GM20000 (cell line): ENCODE measurements around the gene MMADHC.

Experiments
- DNase-seq: peaks from one replicate; pipeline ENCODE4 v3.0.0; 2012; ENCODE audit warnings: low spot score
- TF ChIP-seq, protein P1 (sequence below): IDR thresholded peaks from 2 replicates; pipeline ENCODE4 v1.5.1; 2012; ENCODE audit warnings: mild to moderate bottlenecking, control low read depth; ENCODE audit errors: extremely low read depth, missing control alignments

Gene MMADHC

DNA sequence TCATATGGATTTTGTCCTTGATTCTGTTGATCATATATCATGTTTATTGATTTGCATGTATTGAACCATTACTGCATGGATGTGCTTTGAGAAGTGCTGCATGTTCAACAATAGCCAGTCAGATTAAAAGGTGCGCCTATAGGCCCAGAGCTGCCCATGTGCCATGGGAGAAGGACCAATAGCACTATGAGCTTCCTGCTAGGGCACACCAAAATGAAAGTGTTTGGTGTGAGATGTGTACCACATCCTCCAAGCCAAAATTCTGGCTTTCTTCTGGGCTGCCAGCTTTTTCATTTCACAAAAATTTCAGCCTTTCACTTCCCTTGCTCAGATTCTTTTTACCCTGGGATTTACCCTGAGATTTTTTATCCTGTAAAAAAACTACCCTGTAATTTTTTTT, 34.8 kb upstream of the MMADHC start:
- TF ChIP-seq, protein P1, sequence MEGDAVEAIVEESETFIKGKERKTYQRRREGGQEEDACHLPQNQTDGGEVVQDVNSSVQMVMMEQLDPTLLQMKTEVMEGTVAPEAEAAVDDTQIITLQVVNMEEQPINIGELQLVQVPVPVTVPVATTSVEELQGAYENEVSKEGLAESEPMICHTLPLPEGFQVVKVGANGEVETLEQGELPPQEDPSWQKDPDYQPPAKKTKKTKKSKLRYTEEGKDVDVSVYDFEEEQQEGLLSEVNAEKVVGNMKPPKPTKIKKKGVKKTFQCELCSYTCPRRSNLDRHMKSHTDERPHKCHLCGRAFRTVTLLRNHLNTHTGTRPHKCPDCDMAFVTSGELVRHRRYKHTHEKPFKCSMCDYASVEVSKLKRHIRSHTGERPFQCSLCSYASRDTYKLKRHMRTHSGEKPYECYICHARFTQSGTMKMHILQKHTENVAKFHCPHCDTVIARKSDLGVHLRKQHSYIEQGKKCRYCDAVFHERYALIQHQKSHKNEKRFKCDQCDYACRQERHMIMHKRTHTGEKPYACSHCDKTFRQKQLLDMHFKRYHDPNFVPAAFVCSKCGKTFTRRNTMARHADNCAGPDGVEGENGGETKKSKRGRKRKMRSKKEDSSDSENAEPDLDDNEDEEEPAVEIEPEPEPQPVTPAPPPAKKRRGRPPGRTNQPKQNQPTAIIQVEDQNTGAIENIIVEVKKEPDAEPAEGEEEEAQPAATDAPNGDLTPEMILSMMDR: no peak
- no peak for DNase-seq

DNA sequence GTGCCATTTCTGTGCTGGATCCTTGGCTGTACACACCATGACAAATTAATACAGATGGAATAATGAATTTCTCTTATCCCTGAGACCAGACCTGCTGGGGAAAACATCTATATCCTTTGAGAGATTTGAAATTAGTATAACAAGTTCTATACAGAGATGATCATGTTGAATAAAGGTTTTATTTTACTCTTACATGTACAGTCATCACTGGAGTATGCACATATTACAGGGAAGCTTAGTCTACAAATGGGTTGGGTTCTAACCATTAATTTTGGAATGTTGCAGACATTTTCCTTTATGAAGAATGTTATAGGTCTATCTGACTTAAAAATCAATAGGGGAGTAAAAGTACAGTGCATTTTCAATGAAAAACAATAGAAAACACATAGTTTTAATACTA, 29.9 kb upstream of the MMADHC start:
- TF ChIP-seq, protein P1: no peak
- DNase-seq: no peak

DNA sequence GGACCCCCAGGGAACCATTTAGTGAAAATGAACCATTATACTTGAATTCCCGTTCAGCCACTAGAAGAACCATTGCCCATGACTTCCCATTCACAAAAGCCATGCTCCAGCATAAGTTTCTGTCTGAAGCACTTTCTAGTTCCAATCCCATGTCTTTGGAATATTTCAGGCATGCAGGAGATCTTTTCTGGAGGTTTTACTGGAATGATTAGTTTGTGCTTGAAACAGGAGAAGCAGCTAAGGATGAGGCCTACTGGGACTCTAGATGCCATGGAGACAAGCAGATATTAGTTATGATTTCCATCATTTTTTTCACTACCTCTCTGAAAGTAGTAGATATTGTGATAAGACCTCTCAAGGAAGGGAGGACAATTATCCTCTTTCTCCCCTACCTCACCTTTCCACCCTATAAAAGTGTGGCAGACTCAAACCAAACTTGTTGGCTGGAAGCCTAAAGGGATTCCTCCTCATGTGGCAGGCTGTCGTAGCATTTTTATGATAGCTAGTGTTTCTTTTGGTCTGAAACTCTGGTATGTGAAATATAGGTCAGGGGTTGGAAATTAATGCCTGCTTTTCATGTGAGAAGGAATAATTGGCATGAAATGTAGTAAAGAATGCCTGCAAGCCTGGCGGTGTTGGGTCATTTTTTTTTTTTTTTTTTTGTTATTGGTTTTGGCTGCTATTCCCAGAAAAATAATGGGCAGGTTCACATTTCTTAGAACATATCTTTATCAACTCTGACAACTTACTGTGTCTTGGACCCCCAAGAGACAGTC, 29.3 kb upstream of the MMADHC start:
- TF ChIP-seq, protein P1: no peak
- DNase-seq: no peak

DNA sequence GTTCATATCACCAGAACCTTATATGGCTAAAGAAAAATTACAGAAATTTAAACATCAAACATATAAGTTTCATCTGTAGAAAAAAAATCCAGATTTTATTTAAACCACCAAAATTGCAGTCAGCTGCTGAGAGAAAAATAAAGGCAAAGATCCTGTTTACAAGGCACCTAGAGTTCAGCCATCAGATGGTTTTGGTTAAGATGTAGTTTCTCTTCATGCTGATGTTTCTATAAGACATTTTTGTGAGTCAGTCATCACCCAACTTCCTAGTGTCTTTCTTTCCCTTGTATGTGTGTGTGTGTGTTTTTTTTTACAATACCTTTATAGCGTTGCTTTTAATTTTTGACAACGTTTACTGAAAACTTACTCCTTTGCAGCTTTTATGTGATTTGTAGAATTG, 26.1 kb upstream of the MMADHC start:
- no peak for DNase-seq
- TF ChIP-seq, protein P1: no peak

DNA sequence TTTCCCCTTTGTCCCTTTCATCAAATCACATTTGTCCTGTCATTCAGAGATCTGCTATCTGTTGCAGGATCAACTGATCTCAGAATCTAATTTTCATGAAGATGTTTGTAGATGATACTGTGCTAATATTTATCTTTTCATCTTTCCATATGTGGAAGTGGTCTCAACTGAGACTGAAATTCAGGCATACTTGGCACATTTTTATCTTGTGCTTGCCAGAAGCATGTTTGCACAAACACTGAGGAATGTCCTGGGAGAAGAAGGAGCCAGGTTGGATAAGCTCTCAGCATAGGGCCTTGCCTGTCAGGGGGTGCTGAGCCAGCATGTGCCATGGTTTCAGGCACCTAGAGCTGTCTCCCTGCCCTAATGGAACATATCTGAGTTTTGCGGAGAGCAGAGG, 24.5 kb upstream of the MMADHC start:
- DNase-seq: no peak
- TF ChIP-seq, protein P1: no peak

DNA sequence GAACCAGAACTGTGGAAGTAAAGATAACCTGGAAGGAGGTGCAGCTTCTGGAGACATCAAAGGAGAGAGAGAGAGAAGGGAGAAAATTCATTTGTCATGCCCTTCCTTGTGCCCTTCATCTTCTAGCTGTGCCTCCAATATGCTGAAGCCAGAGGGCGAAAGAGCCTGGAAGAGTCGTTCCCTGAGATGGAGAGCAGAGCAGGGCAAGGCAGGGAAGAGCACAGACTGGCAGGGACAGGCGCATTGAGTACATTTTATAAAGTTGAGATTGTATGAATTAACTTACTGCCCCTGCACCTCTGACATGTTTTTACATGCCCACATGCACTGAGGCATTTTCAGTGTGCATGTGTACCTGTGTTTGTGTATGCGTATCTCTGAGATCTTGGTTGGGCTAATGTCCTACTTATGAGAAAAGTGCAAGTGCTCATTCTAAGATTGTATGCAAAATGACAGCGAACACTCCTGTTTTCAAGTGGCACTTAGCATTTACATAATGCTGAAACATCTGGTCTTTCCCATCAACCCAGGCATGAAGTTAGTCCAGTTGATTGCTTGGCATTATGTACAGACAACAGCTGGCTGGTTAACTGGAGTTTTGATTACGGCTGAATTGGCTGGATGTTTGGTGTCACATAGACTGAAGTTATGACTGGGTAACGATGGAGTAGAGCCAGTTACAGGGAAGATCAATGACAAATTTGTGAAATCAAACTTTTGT, 23.7 kb upstream of the MMADHC start:
- DNase-seq: no peak
- TF ChIP-seq, protein P1: no peak

DNA sequence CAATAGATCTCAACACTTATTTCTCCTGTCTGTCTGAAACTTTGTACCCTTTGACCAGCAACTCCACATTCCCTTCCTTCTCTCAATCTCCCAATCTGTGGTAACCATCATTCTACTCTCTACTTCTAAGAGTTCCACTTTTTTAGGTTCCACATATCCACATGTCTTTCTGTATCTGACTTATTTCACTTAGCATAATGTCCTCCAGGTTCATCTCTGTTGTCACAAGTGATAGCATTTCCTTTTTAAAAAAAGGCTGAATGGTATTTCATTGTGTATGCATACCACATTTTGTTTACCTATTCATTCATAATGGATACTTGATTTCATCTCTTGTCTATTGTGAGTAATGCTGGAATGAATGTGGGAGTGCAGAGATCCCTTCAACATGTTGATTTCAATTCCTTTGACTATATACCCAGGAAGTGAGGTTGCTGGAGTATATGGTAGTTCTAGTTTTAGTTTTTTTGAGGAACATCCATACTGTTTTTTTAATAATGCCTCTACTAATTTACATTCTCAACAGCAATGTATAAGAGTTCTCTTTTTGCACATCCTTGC, 18.8 kb upstream of the MMADHC start:
- no peak for DNase-seq
- TF ChIP-seq, protein P1: no peak
